GM23338 (cell line): ENCODE measurements around the gene CYB561D2. TPM values are rescaled to one million over a fixed set of nuclear protein-coding genes. Genes with fewer than 3 reads are reported as not detected.
A peak's percentile ranks its signal among the peaks of the same experiment; 100 is the strongest.

Source experiments
- ATAC-seq: fragments of 200-7000 bp; cut with Tn5 transposase; 3 replicates; pipeline ENCODE4 v1.9.1; 2020
- DNase-seq: peaks from one replicate; pipeline ENCODE4 v3.0.0-alpha.2; 2015; ENCODE audit warnings: low spot score
- H2AFZ ChIP-seq: fragments of 200-600 bp; sonication (generic); 2 replicates; pipeline ENCODE4 v1.8.0; 2016; ENCODE audit warnings: antibody characterized with exemption, mild to moderate bottlenecking, moderate library complexity
- H3F3A ChIP-seq: fragments of 200-600 bp; sonication (generic); replicated peaks from 2 replicates; pipeline ENCODE4 v1.8.0; 2017; ENCODE audit warnings: antibody characterized with exemption, mixed run types, low read depth
- H3K27ac ChIP-seq: fragments of 200-600 bp; sonication (generic); 2 replicates; pipeline ENCODE4 v1.6.1; 2016; ENCODE audit warnings: low read depth
- H3K27me3 ChIP-seq: fragments of 200-600 bp; sonication (generic); 2 replicates; pipeline ENCODE4 v1.8.0; 2016; ENCODE audit warnings: mild to moderate bottlenecking, mixed run types, moderate library complexity; ENCODE audit not compliant: insufficient read depth
- H3K36me3 ChIP-seq: fragments of 200-600 bp; sonication (generic); 2 replicates; pipeline ENCODE4 v1.8.0; 2016; ENCODE audit warnings: mild to moderate bottlenecking; ENCODE audit not compliant: insufficient read depth
- H3K4me1 ChIP-seq: fragments of 200-600 bp; sonication (generic); 2 replicates; pipeline ENCODE4 v1.8.0; 2016; ENCODE audit warnings: mild to moderate bottlenecking, moderate library complexity; ENCODE audit not compliant: insufficient read depth
- H3K4me2 ChIP-seq: fragments of 200-600 bp; sonication (generic); 2 replicates; pipeline ENCODE4 v1.7.1; 2017; ENCODE audit warnings: mixed run types
- H3K4me3 ChIP-seq: fragments of 200-600 bp; sonication (generic); 2 replicates; pipeline ENCODE4 v1.6.1; 2016; ENCODE audit warnings: mixed run types
- H3K79me2 ChIP-seq: fragments of 200-600 bp; sonication (generic); replicated peaks from 2 replicates; pipeline ENCODE4 v1.8.0; 2017; ENCODE audit warnings: mild to moderate bottlenecking; ENCODE audit not compliant: insufficient read depth
- H3K9me2 ChIP-seq: fragments of 200-600 bp; sonication (generic); 2 replicates; pipeline ENCODE4 v1.8.0; 2017; ENCODE audit not compliant: insufficient read depth
- H4K20me1 ChIP-seq: fragments of 200-600 bp; sonication (generic); replicated peaks from 2 replicates; pipeline ENCODE4 v1.8.0; 2017; ENCODE audit warnings: mild to moderate bottlenecking; ENCODE audit not compliant: insufficient read depth
- H3K27ac Mint-ChIP-seq: 2 replicates; pipeline ENCODE4 v1.8.0; 2020; ENCODE audit warnings: inconsistent platforms, mild to moderate bottlenecking, moderate library complexity, mixed read lengths
- H3K27me3 Mint-ChIP-seq: 3 replicates; pipeline ENCODE4 v1.8.0; 2022; ENCODE audit warnings: low read depth, mild to moderate bottlenecking, moderate library complexity, mixed read lengths, inconsistent platforms; ENCODE audit not compliant: insufficient read depth, poor library complexity
- H3K36me3 Mint-ChIP-seq: 3 replicates; pipeline ENCODE4 v1.8.0; 2021; ENCODE audit warnings: low read depth, mild to moderate bottlenecking, inconsistent platforms, moderate library complexity, mixed read lengths
- H3K4me1 Mint-ChIP-seq: 3 replicates; pipeline ENCODE4 v1.8.0; 2020; ENCODE audit warnings: mild to moderate bottlenecking, inconsistent platforms, mixed read lengths
- H3K4me3 Mint-ChIP-seq: 3 replicates; pipeline ENCODE4 v1.8.0; 2021; ENCODE audit warnings: moderate library complexity, mild to moderate bottlenecking, inconsistent platforms, mixed read lengths
- H3K9me3 Mint-ChIP-seq: 3 replicates; pipeline ENCODE4 v1.8.0; 2020; ENCODE audit warnings: moderate library complexity, mild to moderate bottlenecking, inconsistent platforms, mixed read lengths
- CREB1 ChIP-seq: fragments of 250-450 bp; sonication (Bioruptor Pico); IDR thresholded peaks from 2 replicates; pipeline ENCODE4 v1.5.0; 2020; ENCODE audit warnings: low read depth, mild to moderate bottlenecking, moderate library complexity
- CTCF ChIP-seq, 2 experiments: fragments of 200-600 bp in 1 of 2; sonication (generic) in 1 of 2; conservative IDR thresholded peaks; 2 replicates each; pipeline versions ENCODE4 v1.5.1 to v1.6.1; 2016 to 2017; ENCODE audit warnings: antibody characterized with exemption in 2 of 2, low read depth in 2 of 2, mild to moderate bottlenecking in 2 of 2, moderate library complexity in 1 of 2
- ETS1 ChIP-seq: IDR thresholded peaks from 2 replicates; pipeline ENCODE4 v1.6.1; 2016; ENCODE audit warnings: antibody characterized with exemption
- EZH2 ChIP-seq: fragments of 200-600 bp; sonication (generic); IDR thresholded peaks from one replicate; pipeline ENCODE4 v1.8.0; 2017; ENCODE audit warnings: antibody characterized with exemption, mild to moderate bottlenecking, low read depth; ENCODE audit not compliant: unreplicated experiment
- EZH2phosphoT487 ChIP-seq: fragments of 200-600 bp; sonication (generic); IDR thresholded peaks from one replicate; pipeline ENCODE4 v1.8.1; 2018; ENCODE audit warnings: antibody characterized with exemption; ENCODE audit not compliant: unreplicated experiment
- JUNB ChIP-seq: IDR thresholded peaks from one replicate; pipeline ENCODE4 v1.6.1; 2016; ENCODE audit warnings: antibody characterized with exemption; ENCODE audit not compliant: unreplicated experiment
- NANOG ChIP-seq: IDR thresholded peaks from 2 replicates; pipeline ENCODE4 v1.6.1; 2016; ENCODE audit warnings: antibody characterized with exemption, borderline replicate concordance
- POLR2AphosphoS5 ChIP-seq: IDR thresholded peaks from 2 replicates; pipeline ENCODE4 v1.6.1; 2016; ENCODE audit warnings: antibody characterized with exemption, low read depth
- REST ChIP-seq: IDR thresholded peaks from one replicate; pipeline ENCODE4 v1.6.1; 2018; ENCODE audit warnings: antibody characterized with exemption; ENCODE audit not compliant: unreplicated experiment
- STAT1 ChIP-seq: IDR thresholded peaks from one replicate; pipeline ENCODE4 v1.6.1; 2016; ENCODE audit warnings: antibody characterized with exemption; ENCODE audit not compliant: unreplicated experiment
- ZNF114 ChIP-seq: fragments of 250-450 bp; sonication (Bioruptor Pico); IDR thresholded peaks from 2 replicates; pipeline ENCODE4 v1.5.0; 2020; ENCODE audit warnings: mild to moderate bottlenecking, moderate library complexity
- ZNF331 ChIP-seq: fragments of 250-450 bp; sonication (Bioruptor Pico); IDR thresholded peaks from 2 replicates; pipeline ENCODE4 v1.5.0; 2020; ENCODE audit warnings: low read depth, mild to moderate bottlenecking, moderate library complexity
- ZNF462 ChIP-seq: fragments of 250-450 bp; sonication (Bioruptor Pico); IDR thresholded peaks from 2 replicates; pipeline ENCODE4 v1.5.0; 2020; ENCODE audit warnings: mild to moderate bottlenecking, moderate library complexity
- polyA plus RNA-seq: library from polyadenylated mRNA; unstranded; fragments of >200 nt; fragmentation: Nextera tagmentation; extraction: Ambion mirVana; gene quantifications from 2 replicates; pipeline ENCODE4 v1.2.1, GENCODE V29; 2016
- total RNA-seq: library from RNA; depleted of rRNA; stranded (reverse); fragments of >200 nt; shearing (Covaris generic); gene quantifications from 2 replicates; pipeline ENCODE4 v1.2.3, GENCODE V29; 2014

The CYB561D2 gene
- total and polyA plus RNA-seq, 2 experiments from 2014 or later, result 10.1 to 18.2 TPM

GRCh38 chr3:50358911-50359759 lies 8.5 kb downstream of the CYB561D2 start, which contains the start of gene TMEM115:
Gene TMEM115 (minus strand): TSS chr3:50359521. CDS start chr3:50359063, 458 bp downstream.
- Histone ChIP-seq H3K27me3 (peaks cover 8% of the 10 kb centered on the region; the same call in 1 of the 2 replicates), H2AFZ (peak within 1 kb of the TSS; percentile 93), H3K36me3 (no peaks in the 10 kb centered on the region), H3K9me2 (no peaks in the 10 kb centered on the region), H3K4me3 (peak within 1 kb of the TSS; percentile 75), H3K4me2 (peak within 1 kb of the TSS; percentile 92), H3K4me1 (peaks cover 10% of the 10 kb centered on the region; the same call in 1 of the 2 replicates), H4K20me1 (peaks cover 24% of the 10 kb centered on the region), H3K27ac (no peak within 1 kb of the TSS), H3K79me2 (peaks cover 21% of the 10 kb centered on the region), H3F3A (no peaks in the 10 kb centered on the region)
- H3K27ac Mint-ChIP-seq, result peak within 1 kb of the TSS; percentile 80; the same call in 1 of the 2 replicates
- peaks cover 22% of the 10 kb centered on the region for H3K4me1 Mint-ChIP-seq
- H3K27me3 Mint-ChIP-seq, result peaks cover 14% of the 10 kb centered on the region
- H3K4me3 Mint-ChIP-seq, result peak within 1 kb of the TSS; percentile 93
- TF ChIP-seq EZH2 (no peak), ZNF462 (CRISPR knock-in tag) (no peak), POLR2AphosphoS5 (peak; percentile 72), STAT1 (no peak), ZNF331 (CRISPR knock-in tag) (no peak), NANOG (no peak), EZH2phosphoT487 (no peak), CTCF (conservative IDR thresholded peaks at IDR 0.05; ENCODE audit: low read depth in 2 of 2) (no peak), ZNF114 (CRISPR knock-in tag) (no peak), REST (no peak), CREB1 (peak; percentile 86), JUNB (no peak), ETS1 (peak; percentile 100)
- no peaks in the 10 kb centered on the region; the same call in 2 of the 3 replicates for H3K9me3 Mint-ChIP-seq
- ATAC-seq, result peak; percentile 98
- DNase-seq, result peak; percentile 99
- H3K36me3 Mint-ChIP-seq, result peaks cover 7% of the 10 kb centered on the region
